ENCODE results near the gene PEF1.

Gene PEF1

DNA sequence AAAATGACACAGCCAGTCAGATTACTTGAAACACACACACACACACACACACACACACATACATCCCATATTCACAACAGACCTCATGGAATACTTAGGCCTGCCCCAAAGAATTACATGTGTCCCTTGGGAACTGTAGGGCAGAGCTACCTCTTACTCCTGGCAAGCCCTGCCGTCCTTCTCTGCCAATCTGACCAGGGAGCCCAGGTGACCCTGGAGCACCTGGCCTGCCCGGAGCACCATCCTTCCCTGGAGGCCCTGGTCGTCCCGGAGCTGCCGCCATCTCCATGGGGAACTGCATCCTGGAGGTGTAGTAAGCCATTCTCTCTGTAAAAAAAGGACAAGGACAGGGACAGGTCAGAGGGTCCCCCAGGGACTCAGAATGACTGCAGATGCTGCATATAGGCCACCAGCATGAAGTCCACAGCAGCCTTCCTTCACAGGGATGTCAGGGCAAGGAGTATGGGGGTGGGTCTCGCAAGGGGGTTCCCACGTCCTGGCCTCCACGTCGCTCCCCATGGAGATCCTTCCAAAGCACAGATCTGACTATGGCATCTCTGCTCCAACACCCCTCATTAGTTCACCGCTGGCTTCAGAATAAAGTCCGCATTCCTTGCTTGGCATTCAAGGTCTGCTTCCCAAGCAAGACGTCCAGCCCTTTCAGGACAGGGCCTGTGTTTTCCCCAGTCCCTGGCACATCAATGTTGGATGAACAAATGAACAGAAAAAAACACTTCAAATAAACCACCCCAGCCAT is 9.2 kb upstream of the PEF1 start:
- no peak for DNase-seq

- DNase-seq, result no peak
These were observed 8.3 kb upstream of the PEF1 start for GRCh38 chr1:31652891-31653499.

- DNase-seq, result no peak
These were observed 7.1 kb upstream of the PEF1 start for GRCh38 chr1:31651766-31652165.

DNA sequence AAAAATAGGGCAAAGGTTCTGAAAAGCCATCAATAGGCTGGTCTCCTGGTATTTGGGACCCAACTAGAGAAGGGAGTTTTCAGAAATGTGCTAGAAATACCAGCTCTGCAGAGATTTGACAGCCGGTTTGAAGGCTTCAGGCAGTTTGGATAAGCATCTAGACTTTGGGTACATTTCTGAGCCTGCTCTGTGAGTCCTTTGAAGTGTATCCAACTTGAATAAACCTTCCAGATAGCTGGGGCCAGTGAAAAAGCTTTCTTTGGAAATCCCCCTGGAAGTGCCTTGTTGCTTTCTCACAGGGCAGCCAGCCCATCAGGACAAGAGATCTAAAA is 6.4 kb upstream of the PEF1 start:
- DNase-seq, result no peak

DNA sequence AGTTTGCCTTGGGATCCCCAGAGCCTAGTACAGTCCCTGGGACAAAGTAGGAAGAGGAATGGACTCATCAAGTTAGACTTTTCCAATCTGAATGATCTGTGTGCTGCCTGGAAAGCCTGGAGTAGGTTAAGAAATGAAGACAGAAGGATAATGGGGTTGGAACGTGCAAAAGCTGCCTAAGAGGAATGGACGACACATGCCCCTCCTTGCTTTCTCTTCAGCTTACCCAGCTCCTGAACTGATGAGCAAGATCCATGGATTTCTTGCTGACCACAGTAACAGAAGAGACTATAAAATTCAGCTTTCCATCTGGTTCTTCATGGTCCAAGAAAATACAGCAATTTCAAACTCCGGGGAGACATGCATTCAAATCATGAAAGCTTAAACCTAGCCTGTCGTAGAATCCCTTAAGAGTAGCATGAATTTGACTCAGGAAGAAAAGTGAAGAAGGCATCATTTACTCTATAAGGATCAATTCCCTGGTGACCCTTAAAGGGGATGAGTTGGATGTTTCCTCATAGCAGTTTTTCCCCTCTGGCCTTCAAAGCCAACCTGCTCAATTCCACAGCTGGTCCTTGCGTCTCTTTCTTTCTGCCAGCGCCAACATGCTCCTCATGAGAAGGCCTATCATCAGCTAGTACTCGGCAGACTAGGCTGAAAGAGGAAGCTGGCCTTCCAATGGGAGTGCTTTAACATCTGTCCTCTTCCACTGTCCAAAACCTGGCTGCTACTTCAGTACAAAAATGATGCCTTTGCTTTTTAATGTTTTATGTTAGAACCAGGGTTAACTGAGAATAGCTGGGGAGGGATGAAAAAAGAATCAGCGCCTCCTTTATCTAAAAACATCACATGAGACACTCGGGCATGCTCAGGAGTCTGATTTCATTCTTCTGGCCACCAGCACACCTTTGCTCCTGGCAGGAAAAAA is 5.7 kb upstream of the PEF1 start:
- no peak for DNase-seq

GRCh38 chr1:31648641-31649357 is 4.1 kb upstream of the PEF1 start:
- no peak for DNase-seq

DNA sequence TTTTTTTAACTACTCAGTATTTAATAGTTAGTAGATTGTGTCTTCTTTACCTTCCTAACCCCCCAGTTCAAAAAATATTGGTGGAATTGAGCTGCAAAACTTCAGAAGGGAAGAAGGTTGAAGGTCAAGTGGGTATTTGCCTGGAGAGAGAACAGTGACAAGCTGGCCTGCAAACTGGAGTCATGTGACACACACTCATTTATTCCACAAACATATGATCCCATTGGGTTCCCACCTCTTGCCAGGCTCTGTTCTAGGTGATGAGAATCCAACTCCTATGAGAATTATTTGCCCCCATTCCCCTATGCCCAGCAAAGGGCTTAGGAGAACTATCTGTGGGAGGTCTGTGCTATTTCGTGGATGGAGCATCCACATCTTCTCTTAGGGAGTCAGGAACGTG is 3.5 kb upstream of the PEF1 start:
- DNase-seq, result no peak

DNA sequence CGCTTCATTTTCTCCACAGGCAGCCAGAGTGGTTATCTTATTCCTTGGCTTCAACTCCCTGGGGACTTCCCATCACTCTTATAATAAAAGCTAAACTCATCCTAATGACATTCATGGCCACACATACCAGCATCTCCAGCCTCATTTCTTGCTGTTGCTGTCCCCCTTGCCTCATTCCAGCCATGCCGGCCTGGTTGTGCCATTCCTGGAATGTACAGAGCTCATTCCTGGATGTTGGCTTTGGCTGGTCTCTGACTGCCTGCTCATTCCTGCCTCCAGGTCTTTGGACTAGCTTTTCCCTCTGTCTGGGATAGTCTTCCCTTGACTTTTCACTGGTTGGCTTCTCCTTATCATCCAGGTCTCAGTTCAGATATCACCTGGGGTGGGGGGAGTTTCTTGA is 2.4 kb upstream of the PEF1 start:
- DNase-seq, result no peak

GRCh38 chr1:31646259-31646960 is 1.7 kb upstream of the PEF1 start:
- DNase-seq, result no peak

DNA sequence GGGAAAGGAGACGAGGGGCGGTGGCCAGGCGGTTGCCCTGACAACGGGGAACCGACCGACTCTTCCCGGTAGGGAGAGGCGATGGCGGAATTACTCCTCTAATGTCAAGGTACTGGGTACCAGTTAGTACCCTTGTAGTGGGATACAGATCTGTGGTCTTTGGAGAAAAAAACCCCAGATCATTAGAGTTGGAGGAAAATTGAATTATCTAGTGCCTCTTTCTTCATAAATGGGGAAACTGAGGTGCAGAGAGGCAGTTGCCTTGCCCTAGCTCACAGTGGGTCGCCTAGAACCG is 545 bp upstream of the PEF1 start:
- DNase-seq, result no peak

DNA sequence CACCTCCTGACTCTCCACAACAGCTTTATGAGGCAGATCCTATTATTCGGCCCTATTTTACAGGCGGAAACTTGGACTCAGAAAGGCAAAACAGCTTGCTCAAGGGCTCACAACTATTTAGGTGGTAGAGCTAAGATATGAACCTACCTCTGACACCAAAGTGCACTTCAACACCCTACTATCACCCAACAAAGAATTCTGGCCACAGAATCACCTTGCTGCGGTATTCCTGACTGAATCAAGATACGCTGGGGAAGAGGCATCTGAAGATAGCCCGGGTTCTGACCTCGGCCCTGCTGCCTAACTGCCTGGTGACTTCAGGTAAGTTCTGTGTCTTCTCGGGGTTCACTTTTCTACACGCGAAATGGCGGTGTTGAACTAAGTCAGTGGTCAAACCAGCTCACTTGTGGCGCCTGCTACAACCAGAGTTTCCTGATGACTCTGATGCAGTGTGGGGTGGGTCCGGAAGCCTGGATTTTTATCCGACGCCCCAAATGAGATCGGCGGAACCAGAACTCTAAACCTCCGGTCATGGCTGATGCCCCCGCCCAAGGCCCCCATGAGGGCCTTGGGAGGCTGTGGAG is 608 bp downstream of the PEF1 start:
- DNase-seq, result no peak

DNA sequence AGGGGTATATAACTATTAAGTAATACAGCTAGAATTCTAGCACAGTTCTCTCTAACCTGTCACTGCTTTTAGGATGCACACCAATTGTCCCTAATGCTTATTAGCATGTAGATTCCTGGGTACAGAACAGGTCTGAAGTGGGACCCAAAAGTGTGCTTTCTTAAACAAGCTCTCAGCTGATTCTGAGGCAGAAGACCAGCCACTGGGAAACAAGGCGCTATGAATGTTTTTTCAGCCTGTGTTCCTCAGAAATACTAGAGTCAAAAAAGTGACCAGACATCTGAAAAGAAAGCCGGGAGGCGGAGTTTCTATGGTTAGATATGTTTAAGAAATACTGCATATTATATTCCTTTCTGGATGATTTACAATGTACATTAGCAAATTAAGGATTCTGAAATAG is 1.8 kb downstream of the PEF1 start:
- no peak for DNase-seq

GRCh38 chr1:31642366-31642765 is 2.3 kb downstream of the PEF1 start:
- DNase-seq, result no peak

- DNase-seq, result no peak
These were observed 3.7 kb downstream of the PEF1 start for GRCh38 chr1:31640964-31641363.

- no peak for DNase-seq
These were observed 4.5 kb downstream of the PEF1 start for GRCh38 chr1:31640179-31640578.

GRCh38 chr1:31639543-31639942 is 5.1 kb downstream of the PEF1 start:
- no peak for DNase-seq

- DNase-seq, result no peak
These were observed 6.6 kb downstream of the PEF1 start for GRCh38 chr1:31637915-31638673.

DNA sequence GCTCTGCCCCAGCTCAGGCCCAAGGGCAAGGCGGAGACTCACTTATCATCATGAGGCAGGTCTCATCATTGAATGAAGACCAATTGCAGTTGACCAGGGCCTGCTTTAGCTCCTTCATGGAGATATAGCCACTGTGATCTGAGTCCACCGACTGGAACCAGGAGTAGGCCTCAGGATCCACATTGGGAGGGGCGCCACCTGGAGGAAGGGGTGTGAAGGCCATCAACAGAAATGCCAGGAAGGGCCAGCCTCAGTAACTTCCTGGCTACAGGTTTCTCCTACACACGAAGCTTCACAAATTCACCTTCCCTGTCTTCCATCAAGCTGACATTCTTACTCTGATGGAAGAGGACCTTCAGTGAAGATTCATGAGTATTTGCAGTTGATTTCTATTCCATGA is 11.6 kb downstream of the PEF1 start:
- no peak for DNase-seq

- no peak for DNase-seq
These were observed 12.0 kb downstream of the PEF1 start for GRCh38 chr1:31632649-31633048.

GRCh38 chr1:31628931-31629556 is 15.6 kb downstream of the PEF1 start:
- no peak for DNase-seq

DNA sequence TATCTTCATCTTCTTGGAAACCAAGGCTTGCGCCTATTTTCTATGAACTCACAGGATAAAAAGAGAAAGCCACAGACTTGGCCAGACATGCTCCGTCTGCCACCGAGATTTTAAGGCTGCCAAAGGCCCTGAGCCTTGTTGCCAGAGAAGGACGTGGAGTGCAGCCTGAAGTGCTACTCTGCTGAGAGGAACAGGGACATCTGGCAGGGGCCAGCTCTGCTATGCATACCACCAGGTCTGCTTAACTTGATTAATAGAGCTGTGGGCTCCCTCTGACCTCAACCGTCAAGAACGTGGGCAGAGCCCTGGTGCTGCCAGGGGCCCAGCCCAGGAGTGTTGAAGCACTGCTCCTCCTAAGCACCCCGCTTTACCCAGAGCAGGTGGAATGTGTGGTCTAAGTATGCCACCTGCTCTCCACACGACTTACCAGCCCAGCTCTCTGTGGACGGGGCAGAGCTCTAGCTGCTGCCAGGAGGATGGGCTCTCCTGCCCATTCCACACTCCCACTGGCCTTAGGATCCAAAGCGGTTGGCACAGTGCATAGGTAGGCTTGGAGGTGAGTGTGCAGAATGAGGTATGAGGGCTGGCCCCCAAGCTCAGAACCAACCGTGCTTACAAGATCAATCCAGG is 16.6 kb downstream of the PEF1 start:
- DNase-seq, result no peak

Data from CD4-positive, alpha-beta T cell treated with Interleukin-15 for 1 hour (primary cell).